WI38 (cell line): ENCODE data around the gene PDE4DIP.
"Not testable (repeated sequence)": the region's sequence is repeated elsewhere in the genome, so short reads cannot be mapped to it uniquely, and the experiment has no call there.

Experiments used
- H3K4me3 ChIP-seq: 2 replicates; pipeline ENCODE4 v1.5.1; 2011; ENCODE audit warnings: low read depth, mild to moderate bottlenecking, control low read depth, low read length

Gene PDE4DIP

DNA sequence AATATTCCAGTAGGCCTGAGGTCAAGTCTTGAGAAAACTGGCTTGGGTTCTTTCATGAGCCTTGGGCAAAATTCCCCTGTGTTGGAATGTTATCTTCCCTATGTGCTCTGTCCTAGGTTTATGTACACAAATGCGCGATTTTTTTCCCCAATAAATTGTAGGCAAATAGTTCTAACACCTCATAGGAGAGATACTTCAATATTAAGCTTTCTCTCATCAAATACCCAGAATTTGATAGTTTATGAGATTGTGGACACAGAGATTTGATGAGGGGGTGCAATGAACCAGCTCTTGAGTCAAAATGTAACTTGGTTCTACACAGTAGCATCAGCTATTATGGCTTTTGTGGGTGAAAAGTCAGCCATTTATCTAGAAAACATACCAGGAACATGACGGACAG, 220.4 kb downstream of the PDE4DIP start:
- H3K4me3 ChIP-seq = not testable (repeated sequence)

GRCh38 chr1:149075505-149076127, 231.4 kb downstream of the PDE4DIP start:
- H3K4me3 ChIP-seq = not testable (repeated sequence)
